Skeletal muscle satellite cell (primary cell): Measurements from ENCODE around the gene CRKL.
"Not testable (repeated sequence)": the region's sequence is repeated elsewhere in the genome, so short reads cannot be mapped to it uniquely, and the experiment has no call there.

ENCODE experiments used
- H3K27me3 ChIP-seq: 2 replicates; pipeline ENCODE4 v1.7.0; 2013; ENCODE audit warnings: low read length; ENCODE audit not compliant: control insufficient read depth, insufficient read depth
- H3K36me3 ChIP-seq: 2 replicates; pipeline ENCODE4 v1.7.0; 2013; ENCODE audit warnings: mild to moderate bottlenecking, control low read depth, low read length; ENCODE audit not compliant: insufficient read depth
- H3K4me1 ChIP-seq: 2 replicates; pipeline ENCODE4 v1.7.0; 2013; ENCODE audit warnings: low read length; ENCODE audit not compliant: control insufficient read depth, insufficient read depth
- H3K4me2 ChIP-seq: 2 replicates; pipeline ENCODE4 v1.7.0; 2013; ENCODE audit warnings: mild to moderate bottlenecking, low read length
- H3K4me3 ChIP-seq: 2 replicates; pipeline ENCODE4 v1.7.0; 2013; ENCODE audit warnings: low read length
- H3K9ac ChIP-seq: 2 replicates; pipeline ENCODE4 v1.7.0; 2013; ENCODE audit warnings: mild to moderate bottlenecking, low read depth, low read length, moderate library complexity
- H3K9me3 ChIP-seq: replicated peaks from 2 replicates; pipeline ENCODE4 v1.7.0; 2013; ENCODE audit warnings: mild to moderate bottlenecking, control low read depth, low read length

CRKL gene

DNA sequence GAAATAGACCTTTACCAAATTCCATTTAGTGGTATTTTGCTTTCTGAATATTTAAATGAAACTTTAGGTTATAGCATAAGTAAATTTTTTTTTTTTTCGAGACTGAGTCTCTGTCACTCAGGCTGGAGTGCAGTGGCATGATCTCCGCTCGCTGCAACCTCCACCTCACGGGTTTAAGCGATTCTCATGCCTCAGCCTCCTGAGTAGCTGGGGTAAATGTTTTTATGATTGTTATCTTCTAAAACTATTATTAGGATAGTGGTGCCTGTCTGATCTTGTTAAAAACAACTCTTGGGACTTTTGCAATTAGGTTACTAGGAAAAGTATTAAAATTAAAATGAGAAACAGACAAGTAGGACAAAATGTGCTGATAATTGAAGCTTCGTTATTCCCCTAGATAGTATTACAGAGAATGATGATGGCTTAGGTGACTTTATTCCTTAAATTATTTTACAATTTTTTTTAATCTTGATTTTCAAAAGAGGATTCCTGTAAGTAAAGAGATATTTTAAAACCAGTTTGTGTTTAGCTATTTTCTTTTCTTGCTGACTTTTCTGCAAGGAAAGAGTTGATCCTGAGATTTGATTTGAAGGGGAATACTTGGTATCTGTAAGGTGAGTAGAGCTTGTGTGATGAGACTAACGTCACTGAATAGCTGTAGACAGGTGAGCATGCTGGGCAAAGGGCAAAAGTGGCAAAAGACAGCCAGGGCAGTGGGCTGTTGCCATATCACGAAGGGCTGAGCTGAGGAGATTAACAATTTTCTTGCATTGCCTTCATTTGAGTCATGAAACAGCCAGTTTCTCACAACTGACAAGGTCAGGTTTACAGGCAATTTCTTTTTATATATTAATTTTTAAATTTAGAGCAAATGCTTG, 20.8 kb downstream of the CRKL start:
- Histone ChIP-seq H3K4me2 (no peak overlapping the region), H3K4me3 (no peak overlapping the region), H3K9me3 (no peaks in the 10 kb centered on the region), H3K36me3 (peaks cover 9% of the 10 kb centered on the region), H3K4me1 (peaks cover 4% of the 10 kb centered on the region), H3K9ac (no peak overlapping the region), H3K27me3 (no peaks in the 10 kb centered on the region)

DNA sequence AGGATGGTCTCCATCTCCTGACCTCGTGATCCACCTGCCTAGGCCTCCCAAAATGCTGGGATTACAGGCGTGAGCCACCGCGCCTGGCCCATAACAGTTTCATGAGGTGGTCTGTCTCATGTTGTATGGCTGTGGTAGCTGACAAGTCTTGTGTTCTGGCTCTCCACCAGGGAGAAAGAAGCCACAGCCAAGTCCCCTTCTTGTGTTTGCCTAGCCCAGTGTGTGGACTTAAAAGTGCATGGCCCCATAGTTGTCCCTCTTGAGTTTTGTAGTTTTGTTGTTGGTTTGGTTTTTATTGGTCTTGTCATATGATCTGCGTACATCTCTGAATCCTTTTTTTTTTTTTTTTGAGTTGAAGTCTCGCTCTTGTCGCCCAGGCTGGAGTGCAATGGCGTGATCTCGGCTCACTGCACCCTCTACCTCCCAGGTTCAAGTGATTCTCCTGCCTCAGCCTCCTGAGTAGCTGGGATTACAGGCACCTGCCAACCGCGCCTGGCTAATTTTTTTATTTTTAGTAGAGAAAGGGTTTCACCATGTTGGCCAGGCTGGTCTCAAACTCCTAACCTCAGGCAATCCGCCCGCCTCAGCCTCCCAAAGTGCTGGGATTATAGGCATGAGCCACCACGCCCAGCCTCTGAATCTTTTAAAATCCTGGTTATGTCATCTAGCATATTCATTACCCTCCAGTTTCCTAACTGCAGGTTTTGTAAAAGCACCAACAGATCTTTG, 22.4 kb downstream of the CRKL start:
- H3K36me3 ChIP-seq = not testable (repeated sequence)

DNA sequence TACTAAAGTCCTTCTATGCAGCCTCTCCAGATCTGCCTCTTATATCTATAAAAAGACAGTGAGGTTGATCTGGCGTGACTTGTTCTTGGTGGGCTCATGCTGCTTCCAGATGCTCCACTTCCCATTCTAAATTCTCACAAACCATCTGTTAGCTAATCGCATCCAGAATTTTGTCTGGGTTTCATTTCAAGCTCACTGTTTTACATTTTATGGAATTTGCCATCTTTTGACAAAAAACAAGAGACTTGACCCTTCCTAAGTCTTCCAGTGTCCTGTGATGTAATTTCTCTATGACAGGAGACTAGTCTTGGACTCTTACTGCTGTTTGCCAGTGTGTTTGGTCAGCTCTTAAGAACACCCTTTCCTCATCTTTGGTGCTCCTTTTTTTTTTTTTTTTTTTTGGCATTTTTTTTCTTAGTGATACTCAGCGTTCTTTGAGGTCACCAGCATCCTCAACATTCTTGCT, 23.0 kb downstream of the CRKL start:
- Histone ChIP-seq H3K9ac (no peak overlapping the region), H3K27me3 (no peaks in the 10 kb centered on the region), H3K9me3 (no peaks in the 10 kb centered on the region), H3K4me1 (peaks cover 7% of the 10 kb centered on the region), H3K36me3 (no peaks in the 10 kb centered on the region), H3K4me2 (no peak overlapping the region), H3K4me3 (no peak overlapping the region)

More for the DNA sequence above, 22.4 kb downstream of the CRKL start:
- H3K9me3 ChIP-seq, H3K4me3 ChIP-seq, H3K27me3 ChIP-seq, H3K9ac ChIP-seq, H3K4me1 ChIP-seq, H3K4me2 ChIP-seq: not testable (repeated sequence)

DNA sequence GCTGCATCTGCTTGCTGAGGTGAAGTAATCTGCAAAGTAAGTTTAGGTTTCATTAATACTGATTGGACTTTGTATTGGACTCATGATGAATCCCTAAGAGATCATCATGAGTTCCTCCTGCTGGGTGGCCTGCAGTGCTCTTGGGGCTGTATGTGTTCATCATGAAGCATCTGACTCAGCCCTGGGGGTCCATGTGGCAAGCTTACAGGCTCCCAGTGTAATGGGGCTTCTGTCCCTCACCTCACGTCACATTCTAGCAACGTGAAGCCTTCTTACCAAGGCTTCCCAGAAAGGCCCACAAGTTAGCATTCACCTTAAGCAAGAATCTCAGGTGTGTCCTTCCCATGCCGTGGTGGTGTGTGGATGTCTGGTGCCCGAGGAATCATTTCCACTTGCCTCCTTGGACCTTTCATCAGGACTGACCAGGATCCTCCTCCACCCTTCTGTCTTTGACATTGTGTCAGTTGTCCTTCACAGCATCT, 23.7 kb downstream of the CRKL start:
- no peak overlapping the region for H3K9ac ChIP-seq
- H3K4me1 ChIP-seq = peaks cover 14% of the 10 kb centered on the region
- no peaks in the 10 kb centered on the region for H3K9me3 ChIP-seq
- H3K36me3 ChIP-seq = no peaks in the 10 kb centered on the region
- no peak overlapping the region for H3K4me2 ChIP-seq
- H3K27me3 ChIP-seq = no peaks in the 10 kb centered on the region
- no peak overlapping the region for H3K4me3 ChIP-seq

DNA sequence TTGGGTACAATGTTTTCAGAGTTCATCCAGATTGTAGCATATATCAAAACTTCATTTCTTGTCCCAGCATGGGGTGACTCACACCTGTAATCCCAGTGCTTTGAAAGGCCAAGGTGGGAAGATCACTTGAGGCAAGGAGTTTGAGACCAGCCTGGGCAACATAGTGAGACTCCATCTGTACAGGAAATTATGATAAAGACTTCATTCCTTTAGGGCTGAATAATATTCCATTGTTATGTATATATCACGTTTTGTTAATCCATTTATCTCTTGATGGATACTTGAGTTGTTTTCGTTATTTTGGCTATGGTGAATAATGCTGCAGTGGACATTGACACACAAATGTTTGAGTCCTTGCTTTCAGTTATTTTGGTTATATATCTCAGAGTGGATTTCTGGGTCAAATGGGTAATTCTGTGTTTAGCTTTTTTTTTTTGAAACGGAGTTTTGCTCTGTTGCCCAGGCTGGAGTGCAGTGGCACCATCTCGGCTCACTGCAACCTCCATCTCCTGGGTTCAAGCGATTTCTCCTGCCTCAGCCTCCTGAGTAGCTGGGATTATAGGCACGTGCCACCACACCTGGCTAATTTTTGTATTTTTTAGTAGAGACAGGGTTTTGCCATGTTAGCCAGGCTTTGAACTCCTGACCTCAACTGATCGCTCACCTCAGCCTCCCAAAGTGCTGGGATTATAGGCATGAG, 25.1 kb downstream of the CRKL start:
- not testable (repeated sequence) for H3K4me2 ChIP-seq, H3K4me3 ChIP-seq, H3K36me3 ChIP-seq, H3K9ac ChIP-seq, H3K27me3 ChIP-seq, H3K9me3 ChIP-seq
- peaks cover 26% of the 10 kb centered on the region for H3K4me1 ChIP-seq

DNA sequence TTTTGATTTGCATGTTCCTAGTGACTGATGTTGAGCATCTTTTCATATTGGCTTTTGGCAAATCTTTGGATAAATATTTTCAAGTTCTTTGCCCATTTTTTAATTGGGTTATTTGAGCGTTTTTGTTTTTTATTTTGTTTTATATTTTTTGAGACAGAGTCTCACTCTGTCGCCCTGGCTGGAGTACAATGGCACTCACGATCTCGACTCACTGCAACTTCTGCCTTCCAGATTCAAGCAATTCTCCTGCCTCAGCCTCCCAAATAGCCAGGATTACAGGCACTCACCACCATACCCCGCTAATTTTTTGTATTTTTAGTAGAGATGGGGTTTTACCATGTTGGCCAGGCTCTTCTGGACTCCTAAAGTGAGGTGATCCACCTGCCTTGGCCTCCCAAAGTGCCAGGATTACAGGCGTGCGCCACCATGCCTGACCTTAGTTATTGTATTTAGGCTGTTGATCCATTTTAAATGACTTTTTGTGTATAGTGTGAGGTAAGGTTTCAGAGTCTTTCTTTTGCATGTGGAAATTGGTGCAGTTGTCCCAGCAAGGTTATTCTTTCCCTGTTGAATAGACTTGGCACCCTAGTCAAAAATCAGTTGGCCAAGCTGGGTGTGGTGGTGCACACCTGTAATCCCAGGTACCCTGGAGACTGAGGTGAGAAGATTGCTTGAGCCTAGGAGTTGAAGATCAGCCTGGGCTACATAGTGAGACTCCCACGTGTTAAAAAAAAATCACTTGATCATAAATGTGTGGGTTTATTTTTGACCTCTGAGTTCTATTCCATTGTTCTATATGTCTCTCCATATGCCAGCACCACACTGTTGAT, 26.1 kb downstream of the CRKL start:
- H3K4me1 ChIP-seq = peaks cover 23% of the 10 kb centered on the region
- H3K9me3 ChIP-seq = no peaks in the 10 kb centered on the region
- no peak overlapping the region for H3K4me3 ChIP-seq
- no peaks in the 10 kb centered on the region for H3K36me3 ChIP-seq
- H3K9ac ChIP-seq = no peak overlapping the region
- no peaks in the 10 kb centered on the region for H3K27me3 ChIP-seq
- no peak overlapping the region for H3K4me2 ChIP-seq

DNA sequence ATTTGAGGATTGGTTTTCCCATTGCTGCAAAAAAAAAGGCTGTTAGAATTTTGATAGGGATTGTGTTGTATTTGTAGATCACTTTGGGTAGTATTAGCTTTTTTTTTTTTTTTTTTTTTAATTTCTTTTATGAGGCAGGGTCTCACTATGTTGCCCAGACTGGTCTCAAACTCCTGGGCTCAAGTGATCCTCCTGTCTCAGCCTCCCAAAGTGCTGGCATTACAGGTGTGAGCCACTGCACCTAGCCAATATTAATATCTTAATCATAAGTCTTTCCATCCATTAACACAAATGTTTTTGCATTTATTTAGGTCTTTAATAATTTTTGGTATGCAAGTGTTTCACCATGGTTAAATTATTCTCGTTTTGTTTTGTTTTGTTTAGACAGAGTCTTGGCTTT, 26.8 kb downstream of the CRKL start:
- Histone ChIP-seq H3K4me1 (peaks cover 22% of the 10 kb centered on the region), H3K4me3 (no peak overlapping the region), H3K36me3 (peaks cover under 1% of the 10 kb centered on the region), H3K4me2 (no peak overlapping the region), H3K27me3 (no peaks in the 10 kb centered on the region), H3K9ac (no peak overlapping the region), H3K9me3 (no peaks in the 10 kb centered on the region)

DNA sequence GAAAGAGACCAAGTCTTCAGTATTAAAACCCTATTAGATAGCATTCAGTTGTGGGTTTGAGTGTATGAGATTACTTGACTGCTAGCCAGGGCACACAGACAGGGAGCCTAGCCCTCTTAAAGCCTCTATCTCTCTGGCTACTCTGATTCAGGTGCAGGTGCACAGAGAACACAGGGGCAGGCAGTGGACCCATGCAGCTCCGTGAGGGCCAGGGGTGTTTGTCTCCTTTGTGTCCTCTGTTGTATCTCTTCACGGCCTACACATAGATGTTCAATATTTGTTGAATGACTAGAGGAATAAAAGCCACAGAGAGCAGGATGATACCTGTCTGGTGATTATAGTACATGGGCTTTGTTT, 28.3 kb downstream of the CRKL start:
- Histone ChIP-seq H3K27me3 (no peaks in the 10 kb centered on the region), H3K4me3 (no peak overlapping the region), H3K4me2 (peak overlapping the region; percentile 56), H3K36me3 (peaks cover 16% of the 10 kb centered on the region), H3K9ac (no peak overlapping the region), H3K9me3 (no peaks in the 10 kb centered on the region), H3K4me1 (peaks cover 22% of the 10 kb centered on the region)

DNA sequence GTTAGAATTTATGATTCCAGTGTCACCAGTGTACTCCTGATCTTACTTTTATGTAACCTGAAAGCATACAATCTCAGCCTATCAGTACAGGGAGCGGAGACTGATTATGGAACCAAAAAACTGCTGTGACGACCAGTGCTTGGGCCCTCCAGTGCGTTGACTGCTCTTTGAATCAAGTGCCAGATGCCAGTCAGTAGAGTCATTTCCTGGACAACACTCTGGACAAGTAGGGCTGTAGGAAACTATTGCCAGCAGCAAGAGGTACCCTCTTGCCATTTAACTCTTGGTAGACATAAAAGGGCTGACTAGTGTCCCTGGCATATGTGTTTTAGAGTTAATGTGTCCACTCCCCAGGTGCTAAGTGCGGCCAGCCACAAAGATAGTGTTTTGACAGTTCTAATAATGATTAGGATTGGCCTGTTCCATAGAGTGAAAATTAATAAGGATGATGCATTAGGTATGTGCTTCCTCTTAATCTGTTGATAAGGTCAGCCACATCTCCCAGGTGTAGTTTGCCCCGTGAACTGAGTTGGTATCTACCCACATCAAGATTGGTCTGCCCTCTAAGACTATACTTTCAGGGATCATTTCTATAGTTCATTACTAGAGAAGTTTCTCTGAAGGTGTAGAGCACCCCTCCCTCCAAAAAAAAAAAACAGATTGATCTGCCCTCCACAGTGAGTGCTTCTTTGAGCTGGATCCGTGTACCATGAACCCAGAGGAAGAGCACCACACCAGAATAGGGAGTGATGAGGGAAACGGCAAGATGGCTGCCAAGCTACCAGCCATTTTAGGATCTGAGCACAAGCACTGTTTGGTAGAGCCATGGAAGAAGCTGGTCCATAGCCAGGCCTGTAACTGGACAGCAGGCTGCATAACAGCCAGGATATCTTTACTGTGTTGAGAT, 29.1 kb downstream of the CRKL start:
- Histone ChIP-seq H3K36me3 (peaks cover 24% of the 10 kb centered on the region), H3K27me3 (no peaks in the 10 kb centered on the region), H3K9me3 (no peaks in the 10 kb centered on the region), H3K4me2 (peak overlapping the region; percentile 56), H3K4me1 (peaks cover 24% of the 10 kb centered on the region), H3K4me3 (no peak overlapping the region), H3K9ac (no peak overlapping the region)

DNA sequence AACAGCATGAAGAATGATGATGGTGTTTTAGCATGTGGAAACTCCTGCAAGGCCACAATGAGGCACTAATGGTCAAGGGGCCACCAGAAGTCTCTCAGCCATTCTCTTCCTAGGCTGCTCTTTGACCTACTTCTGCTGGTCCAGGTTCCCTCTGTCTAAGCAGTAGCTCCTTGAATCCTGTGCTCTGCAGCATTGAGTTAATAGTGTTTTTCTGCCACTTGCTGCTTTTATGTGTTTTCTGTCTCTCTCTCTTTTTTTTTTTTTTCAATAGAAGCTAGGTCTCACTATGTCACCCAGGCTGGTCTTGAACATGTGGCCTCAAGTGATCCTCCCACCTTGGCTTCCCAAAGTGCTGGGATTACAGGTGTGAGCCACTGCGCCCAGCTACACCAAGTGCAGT, 29.8 kb downstream of the CRKL start:
- H3K4me1 ChIP-seq = peaks cover 24% of the 10 kb centered on the region
- no peak overlapping the region for H3K9ac ChIP-seq
- no peaks in the 10 kb centered on the region for H3K27me3 ChIP-seq
- H3K36me3 ChIP-seq = peaks cover 30% of the 10 kb centered on the region
- no peak overlapping the region for H3K4me3 ChIP-seq
- H3K9me3 ChIP-seq = no peaks in the 10 kb centered on the region
- H3K4me2 ChIP-seq = no peak overlapping the region
